ENCODE measurements around the gene UGT2A1.
"Not testable (repeated sequence)": the region's sequence is repeated elsewhere in the genome, so short reads cannot be mapped to it uniquely, and the experiment has no call there.

Gene UGT2A1

DNA sequence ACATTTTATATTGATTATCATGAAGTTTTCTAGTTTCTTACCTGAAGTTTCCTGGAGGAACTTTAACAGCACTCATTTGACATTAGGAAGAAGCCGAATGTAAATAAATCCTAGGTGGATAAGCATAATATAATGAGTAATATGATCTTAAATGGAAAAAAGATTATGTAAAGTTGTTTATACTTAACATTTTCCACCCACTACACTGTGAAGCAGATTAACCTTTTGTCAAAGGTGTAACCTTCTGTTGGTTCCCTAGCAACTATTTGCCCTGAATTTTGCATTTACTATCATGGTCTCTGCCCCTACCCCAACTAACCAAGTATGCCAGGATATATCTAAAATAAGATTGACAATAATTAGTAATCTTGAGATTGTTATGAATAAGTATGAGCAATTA lies at the start of gene UGT2A1:
TSS of gene UGT2A1 (minus strand) at position 101 of the 400 bp plus-strand sequence. CDS start 5,603 bp downstream, outside the sequence.
- DNase-seq (ENCODE audit: low read depth): no peak

- DNase-seq (ENCODE audit: low read depth): no peak
These were observed 49.2 kb upstream of the UGT2A1 start for GRCh38 chr4:69702201-69702600.

DNA sequence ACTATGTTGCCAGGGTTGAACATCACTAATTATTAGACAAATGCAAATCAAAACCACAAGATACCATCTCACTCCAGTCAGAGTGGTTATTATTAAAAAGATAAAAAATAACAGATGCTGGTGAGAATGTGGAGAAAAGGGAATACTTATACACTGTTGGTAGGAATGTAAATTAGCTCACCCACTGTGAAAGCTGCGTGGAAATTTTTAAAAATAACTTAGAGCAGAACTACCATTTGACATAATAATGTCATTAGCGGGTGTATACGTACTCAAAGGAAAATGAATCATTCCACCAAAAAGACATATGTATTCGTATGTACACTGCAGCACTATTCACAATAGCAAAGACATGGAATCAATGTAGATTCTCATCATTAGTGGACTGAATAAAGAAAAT lies 48.6 kb upstream of the UGT2A1 start:
- DNase-seq (ENCODE audit: low read depth): no peak

DNA sequence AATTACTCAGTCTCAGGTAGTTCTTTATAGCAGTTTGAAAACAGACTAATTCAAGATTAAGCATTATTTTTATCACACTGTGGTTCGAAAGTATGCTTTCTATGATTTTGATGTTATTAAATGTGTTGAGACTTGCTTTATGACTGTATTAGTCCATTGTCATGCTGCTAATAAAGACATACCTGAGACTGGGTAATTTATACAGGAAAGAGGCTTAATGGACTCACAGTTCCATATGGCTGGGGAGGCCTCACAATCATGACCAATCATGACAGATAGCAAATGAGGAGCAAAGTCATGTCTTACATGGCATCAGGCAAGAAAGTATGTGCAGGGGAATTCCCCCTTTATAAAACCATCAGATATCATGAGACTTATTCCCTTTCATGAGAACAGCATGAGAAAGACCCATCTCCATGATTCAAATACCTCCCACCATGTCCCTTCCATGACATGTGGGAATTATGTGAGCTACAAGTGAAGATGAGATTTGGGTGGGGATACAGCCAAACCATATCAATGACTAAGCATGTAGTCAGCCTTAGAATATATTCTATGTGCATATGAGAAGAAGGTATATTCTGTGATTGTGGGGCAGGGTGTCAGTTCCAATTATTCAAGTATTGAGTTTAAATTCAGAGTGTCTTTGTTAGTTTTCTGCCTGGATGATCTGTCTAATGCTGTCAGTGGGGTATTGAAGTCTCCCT lies 44.6 kb upstream of the UGT2A1 start:
- no peak for DNase-seq (ENCODE audit: low read depth)

GRCh38 chr4:69689599-69689998 lies 36.6 kb upstream of the UGT2A1 start:
- peak; percentile 45 for DNase-seq (ENCODE audit: low read depth)

DNA sequence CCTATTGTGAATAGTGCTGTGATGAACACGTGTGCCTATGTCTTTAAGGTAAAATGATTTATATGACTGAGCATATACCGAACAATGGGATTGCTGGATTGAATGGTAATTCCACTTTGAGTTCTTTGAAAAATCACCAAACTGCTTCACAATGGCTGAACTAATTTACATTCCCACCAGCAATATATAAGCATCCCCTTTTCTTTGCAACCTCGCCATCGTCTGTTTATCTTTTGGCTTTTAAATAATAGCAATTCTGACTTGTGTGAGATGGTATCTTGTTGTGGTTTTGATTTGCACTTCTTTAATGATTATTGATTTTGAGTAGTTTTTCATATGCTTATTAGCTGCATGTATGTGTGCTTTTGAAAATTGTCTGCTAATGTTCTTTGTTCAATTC lies 31.8 kb upstream of the UGT2A1 start:
- no peak for DNase-seq (ENCODE audit: low read depth)

DNA sequence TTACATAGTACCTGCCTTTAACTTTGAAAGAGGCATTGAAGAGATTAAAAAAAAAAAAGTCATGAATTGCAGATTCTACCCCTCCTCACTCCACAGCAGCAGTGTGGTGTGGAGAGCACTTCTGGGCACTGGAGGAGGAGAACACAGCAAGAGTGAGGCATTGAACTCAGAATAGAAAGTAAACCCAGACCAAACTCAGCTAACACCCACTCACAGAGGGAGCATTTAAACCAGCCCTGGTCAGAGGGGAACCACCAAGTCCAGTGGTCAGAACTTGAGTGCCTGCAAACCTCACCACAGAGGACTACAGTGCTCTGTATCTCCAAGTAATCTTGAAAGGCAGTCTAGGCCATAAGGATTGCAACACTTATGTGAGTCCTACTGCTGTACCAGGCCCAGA lies 15.6 kb upstream of the UGT2A1 start:
- no peak for DNase-seq (ENCODE audit: low read depth)

DNA sequence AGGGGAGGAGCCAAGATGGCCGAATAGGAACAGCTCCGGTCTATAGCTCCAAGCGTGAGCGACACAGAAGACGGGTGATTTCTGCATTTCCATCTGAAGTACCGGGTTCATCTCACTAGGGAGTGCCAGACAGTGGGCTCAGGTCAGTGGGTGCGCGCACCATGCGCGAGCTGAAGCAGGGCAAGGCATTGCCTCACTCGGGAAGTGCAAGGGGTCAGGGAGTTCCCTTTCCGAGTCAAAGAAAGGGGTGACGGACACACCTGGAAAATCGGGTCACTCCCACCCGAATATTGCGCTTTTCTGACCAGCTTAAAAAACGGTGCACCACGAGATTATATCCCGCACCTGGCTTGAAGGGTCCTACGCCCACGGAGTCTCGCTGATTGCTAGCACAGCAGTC lies 11.0 kb upstream of the UGT2A1 start:
- DNase-seq (ENCODE audit: low read depth): not testable (repeated sequence)

- not testable (repeated sequence) for DNase-seq (ENCODE audit: low read depth)
These were observed 8.2 kb upstream of the UGT2A1 start for GRCh38 chr4:69661130-69661803.

DNA sequence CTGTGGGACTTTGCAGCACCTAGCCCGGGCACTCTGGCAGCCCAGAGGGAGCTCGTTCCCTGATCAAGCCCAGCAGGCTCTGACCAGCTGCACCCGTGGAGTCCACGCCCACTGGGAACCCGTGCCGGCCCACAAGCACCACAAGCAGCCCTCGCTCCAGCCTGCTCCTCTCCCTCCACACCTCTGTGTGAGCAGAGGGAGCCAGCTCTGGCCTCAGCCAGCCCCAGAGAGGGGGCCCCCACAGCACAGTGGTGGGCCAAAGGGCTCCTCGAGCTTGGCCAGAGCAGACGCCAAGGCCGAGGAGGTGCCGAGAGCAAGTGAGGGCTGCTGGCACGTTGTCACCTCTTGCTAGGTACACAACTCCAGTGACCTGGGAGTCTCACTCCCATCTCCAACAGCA lies 5.1 kb upstream of the UGT2A1 start:
- no peak for DNase-seq (ENCODE audit: low read depth)

DNA sequence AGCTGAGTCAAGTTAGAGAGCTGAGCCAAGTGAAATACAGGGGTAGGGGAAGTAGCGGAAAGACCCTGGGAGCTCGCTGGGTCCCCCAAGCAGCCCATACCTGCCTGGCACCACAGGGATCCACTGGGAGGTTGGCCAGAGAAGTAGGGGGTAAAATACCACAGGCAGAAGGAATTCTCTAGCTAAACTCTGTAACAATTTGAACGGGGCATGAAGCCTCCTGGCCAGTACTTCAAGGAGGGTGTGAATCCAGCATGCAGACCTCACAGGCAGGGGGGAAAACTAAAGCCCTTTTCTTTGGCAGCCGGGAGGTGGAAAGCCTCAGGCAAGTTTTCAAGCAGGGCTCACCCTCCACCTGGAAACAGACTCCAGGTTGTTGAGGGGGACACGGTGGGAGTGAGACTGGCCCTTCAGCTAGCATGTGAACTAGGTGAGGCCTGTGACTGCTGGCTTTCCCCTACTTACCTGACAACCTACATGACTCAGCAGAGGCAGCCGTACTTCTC lies 3.7 kb upstream of the UGT2A1 start:
- no peak for DNase-seq (ENCODE audit: low read depth)

DNA sequence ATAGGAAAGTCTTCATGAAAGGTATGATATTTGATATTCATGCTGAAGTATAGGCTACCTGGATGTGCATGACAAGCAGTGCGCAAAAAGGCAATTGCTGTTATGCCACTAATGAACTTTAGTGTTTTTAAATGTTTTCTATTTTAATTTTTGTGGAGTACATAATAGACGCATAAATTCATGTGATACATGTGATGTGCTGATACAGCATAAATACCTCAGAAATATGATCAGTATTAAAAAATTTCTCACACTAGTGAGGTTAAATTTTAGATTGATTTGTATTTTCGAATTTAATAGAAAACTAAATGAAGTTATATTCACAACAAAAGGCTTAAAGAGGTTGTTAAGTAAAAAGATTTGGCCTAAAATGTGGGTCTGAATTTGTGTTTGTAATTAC lies 2.2 kb downstream of the UGT2A1 start:
- no peak for DNase-seq (ENCODE audit: low read depth)

GRCh38 chr4:69649629-69650028 lies 3.4 kb downstream of the UGT2A1 start:
- no peak for DNase-seq (ENCODE audit: low read depth)

- DNase-seq (ENCODE audit: low read depth): no peak
These were observed 3.8 kb downstream of the UGT2A1 start for GRCh38 chr4:69649207-69649606.

GRCh38 chr4:69642961-69643360 lies 10.1 kb downstream of the UGT2A1 start:
- DNase-seq (ENCODE audit: low read depth): no peak

DNA sequence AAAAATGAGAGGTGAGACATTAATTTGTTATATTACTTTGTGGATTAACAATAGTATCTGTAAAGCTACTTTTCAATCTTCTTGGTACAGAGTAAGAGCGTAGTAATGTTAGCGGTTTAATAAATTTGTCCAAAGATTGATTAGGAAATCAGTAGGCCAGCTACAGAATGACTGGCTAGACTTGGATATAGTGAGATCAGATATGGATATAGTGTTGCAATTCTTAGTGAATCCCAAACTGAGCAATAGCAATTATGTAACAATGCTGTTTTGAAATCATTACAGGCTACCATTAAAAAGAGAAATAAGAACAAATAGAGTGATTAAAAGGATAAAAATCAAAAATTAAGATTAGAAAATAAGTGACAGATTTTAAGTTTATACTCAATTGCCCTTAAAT lies 12.8 kb downstream of the UGT2A1 start:
- DNase-seq (ENCODE audit: low read depth): no peak

DNA sequence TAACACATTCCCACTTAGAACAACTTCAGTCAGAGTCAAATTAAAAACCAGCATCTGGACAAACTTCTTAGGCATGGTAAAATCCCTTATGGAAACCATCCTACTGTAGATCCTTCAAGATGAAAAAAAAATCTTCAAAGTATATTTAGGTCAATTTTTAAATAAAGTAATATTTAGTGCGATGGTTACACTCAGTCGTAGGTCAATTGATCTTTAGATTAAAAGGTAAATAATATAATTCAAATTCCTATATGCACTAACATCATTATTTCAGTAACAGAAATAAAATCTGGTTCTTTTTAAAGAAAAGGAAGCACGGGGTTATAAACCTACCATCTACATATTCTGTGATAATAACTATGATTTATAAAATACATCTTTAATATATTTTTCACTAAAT lies 13.5 kb downstream of the UGT2A1 start, which contains the start of gene UGT2A2:
TSS of gene UGT2A2 (minus strand) at position 101 of the 400 bp plus-strand sequence. CDS start at position 99, 2 bp downstream.
- DNase-seq (ENCODE audit: low read depth): no peak

- peak; percentile 44 for DNase-seq (ENCODE audit: low read depth)
These were observed 35.9 kb downstream of the UGT2A1 start for GRCh38 chr4:69617083-69617694.

- no peak for DNase-seq (ENCODE audit: low read depth)
These were observed 42.6 kb downstream of the UGT2A1 start for GRCh38 chr4:69610484-69610883.

DNA sequence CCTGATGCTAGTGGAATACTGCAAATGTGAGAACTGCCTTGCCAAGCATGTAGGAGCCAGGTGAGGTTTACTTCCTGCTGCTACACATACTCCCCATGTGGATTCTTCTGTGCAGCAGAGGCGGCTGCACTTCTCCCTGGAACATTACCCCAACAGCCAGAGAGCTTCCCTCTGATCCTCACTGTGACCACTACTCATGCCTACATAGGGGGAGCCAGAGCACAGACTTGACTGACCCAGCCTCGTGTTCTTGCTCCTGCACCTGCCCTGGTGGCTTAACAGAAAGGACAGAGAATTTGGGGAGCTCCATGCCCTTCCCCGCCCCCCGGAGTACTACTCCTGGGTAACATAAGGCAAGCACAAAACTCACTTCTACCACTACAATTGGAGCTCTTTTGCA lies 52.0 kb downstream of the UGT2A1 start:
- DNase-seq (ENCODE audit: low read depth): no peak

- no peak for DNase-seq (ENCODE audit: low read depth)
These were observed 53.0 kb downstream of the UGT2A1 start for GRCh38 chr4:69600013-69600412.

DNA sequence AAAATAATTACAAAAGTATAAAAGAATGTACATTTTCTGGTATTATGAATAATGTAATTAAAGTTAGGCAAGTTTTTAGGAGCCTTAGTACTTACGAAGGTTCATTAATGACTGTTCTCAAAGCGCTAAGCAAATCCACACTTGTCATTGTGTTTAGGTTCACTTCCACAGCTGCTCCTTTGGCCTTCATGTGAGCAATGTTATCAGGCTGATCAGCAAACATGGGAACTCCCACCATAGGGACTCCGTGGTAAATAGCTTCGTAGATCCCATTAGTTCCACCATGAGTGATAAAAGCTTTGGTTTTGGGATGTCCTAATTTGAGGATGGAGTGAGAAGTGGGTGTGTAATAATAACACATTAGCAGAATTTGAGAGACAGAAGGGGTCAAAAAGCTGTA lies 58.7 kb downstream of the UGT2A1 start:
- DNase-seq (ENCODE audit: low read depth): no peak

DNA sequence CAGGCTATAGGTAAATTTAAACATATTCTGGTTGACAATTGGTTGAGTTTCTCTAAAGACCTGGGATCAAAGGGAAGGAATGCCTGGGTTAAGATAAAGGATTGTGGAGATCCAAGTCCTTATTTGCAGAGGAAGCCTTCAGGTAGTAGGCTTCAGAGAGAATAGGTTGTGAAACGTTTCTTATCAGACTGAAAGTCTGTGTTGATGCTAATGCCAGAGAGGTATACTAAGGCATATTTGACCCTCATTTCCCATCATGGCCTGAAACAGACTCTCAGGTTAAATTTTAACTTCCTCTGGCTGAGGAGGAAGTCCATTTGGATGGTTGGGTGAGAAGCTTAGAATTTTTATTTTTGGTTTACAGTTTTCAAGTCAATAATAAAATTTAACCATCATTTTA lies 61.7 kb downstream of the UGT2A1 start:
- DNase-seq (ENCODE audit: low read depth): no peak
